Stimulated activated naive CD4-positive, alpha-beta T cell (primary cell): ENCODE measurements around the gene MVD.
"Not testable (repeated sequence)": the region's sequence is repeated elsewhere in the genome, so short reads cannot be mapped to it uniquely, and the experiment has no call there.

ENCODE experiments used
- DNase-seq, 6 experiments: peaks; one replicate each; lab custom pipeline; 2025; lab: John Stamatoyannopoulos, UW

MVD gene

DNA sequence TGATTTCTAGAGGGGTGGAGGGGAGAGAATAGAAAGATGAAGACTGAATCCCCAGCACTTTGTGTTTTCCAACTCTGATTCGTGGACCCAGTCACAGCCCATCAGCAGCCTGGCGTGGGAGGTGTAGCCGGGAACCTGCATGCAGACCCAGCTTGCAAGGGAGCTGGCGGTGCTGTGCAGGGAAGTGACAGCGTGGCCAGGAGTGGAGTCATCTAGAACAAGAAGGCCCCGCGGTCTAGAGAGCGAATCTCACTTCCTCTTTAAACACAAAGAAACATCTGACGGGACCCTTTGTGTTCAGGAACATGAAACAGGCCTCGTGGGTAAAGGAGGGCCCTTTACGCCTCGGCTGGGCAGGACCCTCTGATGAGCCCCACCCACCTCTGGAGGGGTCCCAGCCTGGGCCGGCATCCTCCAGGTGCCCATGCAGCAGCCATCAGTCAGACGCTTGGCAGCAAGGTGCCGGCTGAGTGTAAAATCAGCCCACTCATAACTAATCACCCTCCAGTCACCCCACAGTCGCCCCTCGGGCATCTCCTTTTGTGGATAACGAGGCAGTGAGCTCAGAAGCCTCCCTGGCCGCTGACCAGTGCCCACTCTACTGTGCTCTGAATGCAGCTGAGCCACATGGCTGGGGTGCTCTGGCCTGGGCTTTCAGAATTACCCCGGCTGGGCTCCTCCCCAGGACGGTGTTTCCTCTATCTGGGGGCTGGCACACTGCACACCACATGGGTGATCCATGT, 19.0 kb upstream of the MVD start:
- DNase-seq, result peak in 5 of 6 experiments; percentile 27 to 66 (median 42)

DNA sequence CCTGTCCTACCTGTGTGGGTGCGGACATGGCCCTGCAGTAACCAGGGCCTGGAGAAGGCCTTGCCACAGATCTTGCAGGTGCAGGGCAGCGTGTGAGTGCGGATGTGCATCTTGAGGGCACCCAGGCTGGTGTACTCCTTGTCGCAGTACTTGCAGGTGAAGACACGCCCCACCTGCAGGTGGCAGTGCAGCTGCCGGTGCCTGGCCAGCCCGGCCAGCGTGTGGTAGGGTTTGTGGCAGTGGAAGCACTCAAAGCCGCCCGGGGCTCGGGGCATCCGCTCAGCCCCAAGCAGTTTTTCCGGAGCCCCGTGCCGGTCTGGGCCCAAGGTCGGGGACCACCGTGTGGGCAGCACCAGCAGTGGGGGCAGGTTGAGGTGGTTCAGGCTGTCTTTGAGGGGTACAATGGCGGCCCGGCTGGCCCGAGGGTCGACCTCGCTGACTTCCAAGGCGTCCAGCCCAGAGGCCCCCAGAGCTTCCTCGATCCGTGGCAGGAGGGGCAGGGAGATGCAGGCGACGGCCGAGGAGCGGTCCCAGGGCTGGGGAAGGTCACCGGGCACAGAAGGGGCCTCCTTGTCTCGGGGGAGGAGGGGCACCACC, 18.3 kb upstream of the MVD start:
- peak in 5 of 6 experiments; percentile 17 to 47 (median 39) for DNase-seq

DNA sequence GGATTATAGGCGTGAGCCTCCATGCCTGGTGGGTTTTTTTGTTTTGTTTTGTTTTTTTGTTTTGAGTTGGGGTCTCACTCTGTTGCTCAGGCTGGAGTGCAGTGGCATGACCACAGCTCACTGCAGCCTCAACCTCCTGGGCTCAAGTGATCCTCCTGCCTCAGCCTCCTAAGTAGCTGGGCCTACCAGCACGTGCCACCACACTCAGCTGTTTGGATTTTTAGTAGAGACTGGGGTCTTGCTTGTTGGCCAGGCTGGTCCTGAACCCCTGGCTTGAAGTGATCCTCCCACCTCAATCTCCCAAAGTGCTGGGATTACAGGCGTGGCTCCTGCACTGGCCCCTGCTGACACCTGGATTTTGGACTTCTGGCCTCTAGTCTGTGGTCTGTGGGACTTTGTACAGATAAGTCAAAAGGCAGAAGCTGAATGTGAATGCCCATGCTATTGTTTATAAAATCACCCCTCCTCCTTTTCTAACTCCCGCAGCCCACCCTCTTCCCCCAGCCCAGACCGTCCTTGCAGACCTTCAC, 17.7 kb upstream of the MVD start:
- DNase-seq, result no peak

DNA sequence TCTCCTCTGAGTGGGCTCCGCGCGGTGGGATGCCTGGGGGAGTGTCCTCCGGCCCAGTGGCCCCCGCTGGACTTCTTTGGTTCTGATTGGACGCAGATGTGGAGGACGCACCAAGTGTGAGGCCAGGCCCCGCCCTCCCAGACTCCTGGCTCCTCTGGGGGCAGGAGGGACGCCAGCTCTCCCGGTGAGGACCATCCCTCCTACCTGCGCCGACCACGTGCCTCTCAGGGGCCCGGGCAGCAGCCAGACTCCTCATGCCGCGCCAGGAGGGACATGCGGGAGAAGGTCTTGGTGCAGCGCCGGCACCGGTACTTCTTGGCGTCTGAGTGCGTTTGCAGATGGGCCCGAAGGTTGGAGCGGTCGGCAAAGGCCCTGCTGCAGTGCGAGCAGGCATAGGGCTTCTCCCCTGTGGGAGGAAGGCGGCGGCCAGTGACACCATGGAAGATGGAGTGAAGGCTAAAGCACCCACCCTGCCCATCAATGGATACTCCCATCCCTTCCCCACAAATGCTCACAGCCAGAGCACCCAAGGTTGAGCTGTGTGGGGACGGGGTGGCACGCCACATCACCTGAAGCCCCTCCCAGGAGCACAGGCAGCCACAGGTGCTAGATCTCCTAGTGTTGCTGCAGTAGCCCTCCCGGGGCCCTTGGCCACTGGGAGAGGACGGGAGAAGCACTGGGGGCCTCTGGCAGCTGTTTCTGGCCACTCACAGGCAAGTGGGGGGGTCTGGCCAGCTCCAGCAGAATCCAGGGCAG, 15.5 kb upstream of the MVD start:
- no peak for DNase-seq

DNA sequence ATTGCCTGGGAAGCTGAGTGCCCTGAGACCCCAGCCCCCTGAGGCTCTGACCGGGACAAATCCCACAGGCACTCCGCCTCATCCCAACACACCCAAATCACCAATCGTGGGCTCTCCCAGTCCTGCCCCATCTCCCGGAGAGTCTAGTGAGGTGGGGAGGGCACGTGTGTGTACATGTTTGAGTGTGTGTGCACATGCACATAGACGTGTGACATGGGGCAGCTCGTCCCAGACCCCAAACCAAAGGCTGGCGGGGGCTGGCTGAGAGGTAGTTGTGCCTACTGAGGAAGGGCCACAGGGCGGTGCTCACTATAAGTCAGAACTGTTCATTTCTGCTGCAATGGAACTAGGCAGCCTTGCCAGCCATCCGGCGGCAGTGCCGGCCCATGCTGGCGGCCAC, 14.8 kb upstream of the MVD start:
- DNase-seq, result no peak

DNA sequence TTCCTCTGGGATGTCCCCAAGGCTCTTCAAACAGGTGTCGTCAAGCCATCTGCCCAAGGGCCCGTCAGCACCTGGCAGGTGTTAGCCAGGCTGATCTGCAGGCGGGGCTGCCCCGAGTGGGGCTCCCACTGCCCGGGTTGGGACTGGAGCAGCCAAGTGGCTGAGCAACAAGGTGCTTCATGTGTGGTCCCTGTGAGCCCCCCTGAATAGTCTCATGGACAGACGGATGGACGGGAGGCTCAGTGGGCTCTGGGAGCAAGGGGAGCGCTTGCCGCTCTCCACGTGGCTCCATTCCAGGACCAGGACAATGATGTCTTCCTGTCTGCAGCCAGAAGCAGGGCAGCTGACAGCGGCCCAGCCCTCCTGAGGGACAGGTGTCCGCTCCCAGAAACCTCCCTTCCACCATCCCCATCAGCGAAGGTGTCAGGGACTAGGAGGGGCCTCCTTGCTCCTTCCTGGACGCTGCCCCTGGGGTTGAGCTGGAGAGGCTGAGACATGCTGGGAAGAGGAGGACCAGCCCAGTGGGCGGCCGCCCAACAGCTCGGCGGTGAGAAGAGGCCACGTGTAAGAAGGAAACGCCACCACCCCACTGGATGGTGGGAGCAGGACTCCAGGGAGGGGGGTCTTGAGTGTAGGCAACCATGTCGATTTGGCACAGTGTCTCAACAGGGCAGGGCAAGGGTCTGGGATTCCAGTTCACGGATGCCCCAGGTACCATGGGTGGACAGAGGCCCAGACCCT, 13.8 kb upstream of the MVD start:
- no peak for DNase-seq

DNA sequence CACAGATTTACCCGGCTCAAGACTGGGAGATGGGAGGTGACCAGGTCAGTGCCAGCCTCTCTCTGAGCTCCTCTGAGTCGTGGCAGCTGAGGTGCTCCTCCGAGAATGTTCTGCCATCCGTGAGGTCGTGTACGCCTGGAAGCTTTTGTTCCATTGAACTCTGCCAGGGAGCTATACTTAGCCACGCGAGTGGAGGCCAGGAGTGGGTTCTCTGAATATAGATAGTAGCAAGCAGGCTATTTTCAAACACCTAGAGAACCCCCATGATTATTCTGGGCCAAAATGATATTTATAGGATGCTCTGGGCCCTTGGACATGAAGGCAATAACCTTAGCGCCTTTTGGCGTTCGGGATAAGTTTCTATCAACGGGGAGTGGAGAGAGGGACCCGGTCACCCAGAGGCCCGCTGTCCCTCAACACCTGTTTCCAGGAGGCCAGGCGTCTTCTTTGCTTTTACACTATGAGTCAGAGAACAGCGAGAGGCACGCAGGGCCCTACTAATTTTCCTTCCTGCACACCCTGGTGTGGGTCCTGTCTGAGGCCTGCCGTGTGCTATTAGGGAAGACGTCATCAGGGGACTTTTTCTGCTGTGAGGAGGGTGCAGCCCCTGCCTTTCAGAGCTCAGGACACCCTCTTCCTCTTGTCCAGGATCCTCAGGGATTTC, 11.0 kb upstream of the MVD start:
- DNase-seq, result no peak

DNA sequence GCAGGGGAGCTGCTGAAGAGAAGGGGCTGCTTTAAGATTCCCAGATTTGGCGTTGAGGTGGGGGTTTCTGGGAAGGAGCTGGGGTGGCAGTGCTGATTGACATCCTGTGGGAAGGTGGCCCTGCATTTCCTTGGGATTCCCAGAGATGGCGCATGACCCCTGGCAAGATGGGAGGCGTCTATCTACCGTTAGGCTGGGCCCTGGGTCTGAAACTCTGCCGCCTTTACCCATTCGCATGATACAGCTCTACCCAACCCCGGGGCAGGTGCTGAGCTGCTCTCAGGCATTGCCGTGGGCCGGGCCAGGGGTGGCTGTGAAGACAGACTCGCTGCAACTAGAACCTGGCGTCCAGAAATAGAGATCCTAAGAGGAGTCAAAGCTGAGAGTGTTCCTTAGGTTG, 9.9 kb upstream of the MVD start:
- no peak for DNase-seq

DNA sequence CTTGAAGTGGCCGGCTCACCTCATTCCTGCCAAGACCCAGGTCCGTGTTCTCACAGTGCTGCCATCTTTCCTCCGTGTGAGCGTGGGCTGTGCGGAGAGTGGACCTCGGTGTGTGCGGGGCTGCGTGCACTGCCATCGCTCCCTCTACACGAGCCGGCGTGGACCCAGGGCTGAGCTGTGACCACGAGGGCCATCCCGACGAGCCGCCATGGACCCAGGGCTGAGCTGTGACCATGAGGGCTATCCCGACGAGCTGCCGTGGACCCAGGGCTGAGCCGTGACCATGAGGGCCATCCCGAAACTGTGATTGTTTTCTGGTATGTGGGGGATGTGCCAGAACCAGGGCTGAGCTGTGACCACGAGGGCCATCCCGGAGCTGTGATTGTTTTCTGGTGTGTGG, 8.9 kb upstream of the MVD start:
- DNase-seq, result no peak

DNA sequence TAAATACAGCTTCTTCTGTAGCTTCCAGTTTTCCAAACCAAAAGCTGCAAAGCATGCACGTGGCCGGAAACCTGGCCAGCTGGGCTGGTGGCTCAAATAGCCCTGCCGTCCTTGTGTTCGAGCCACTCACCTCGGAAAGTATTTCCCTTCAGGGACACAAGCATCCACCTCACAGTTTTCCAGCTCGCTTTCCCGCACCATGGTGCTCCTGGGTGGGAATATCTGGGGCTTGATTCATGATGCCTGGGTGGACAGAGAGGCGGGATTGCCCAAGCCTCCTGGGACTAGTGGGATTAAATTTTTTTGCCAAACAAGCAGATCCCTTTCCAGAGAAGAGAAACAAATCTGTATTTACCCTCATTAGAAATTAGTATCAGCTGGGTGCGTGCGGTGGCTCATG, 7.1 kb upstream of the MVD start:
- DNase-seq, result no peak

DNA sequence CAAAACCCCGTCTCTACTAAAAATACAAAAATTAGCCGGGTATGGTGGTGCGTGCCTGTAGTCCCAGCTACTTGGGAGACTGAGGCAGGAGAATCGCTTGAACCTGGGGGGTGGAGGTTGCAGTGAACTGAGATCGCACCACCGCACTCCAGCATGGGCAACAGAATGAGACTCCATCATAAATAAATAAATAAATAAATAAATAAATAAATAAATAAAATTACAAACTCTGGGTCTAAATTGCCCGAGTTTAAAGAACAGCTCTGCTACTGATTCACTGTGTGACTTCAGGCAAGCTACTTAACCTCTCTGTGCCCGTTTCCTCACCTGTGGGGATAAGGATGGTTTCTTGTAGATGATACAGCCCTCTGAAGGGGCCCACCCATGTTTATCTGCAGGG, 6.6 kb upstream of the MVD start:
- not testable (repeated sequence) for DNase-seq

DNA sequence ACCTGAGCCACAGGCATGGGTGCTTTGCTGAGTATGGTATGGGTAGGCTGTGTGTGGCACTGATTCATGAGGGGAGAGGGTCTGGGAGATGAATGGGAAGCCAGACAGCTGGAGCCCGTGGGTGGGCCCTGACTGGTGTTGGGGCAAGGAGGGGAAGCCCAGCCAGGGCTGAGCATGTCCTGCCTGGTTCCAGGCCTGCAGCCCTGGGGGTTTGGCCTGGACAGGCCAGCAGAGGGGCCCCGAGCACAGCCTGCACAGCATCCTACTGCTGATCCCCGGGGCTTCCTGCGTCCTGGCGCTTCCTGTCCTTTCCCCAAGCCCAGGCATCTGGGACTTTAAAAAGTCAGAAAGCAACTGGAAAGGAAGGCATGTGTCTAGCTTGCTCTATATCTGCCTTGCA, 4.6 kb upstream of the MVD start:
- no peak for DNase-seq

DNA sequence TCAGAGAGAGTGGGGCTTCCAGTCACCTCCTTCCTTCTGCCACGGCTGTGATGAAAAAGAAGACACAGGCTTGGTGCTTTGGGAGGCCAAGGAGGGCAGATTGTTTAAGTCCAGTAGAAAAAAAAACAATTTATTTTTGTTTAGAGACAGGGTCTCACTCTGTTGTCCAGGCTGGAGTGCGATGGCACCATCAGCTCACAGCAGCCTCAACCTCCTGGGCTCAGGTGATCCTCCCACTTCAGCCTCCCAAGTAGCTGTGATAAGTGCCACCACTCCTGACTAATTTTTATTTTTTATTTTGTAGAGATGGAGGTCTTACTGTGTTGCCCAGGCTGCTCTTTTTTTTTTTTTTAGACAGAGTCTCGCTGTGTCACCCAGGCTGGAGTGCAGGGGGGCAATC, 2.7 kb upstream of the MVD start:
- no peak for DNase-seq

DNA sequence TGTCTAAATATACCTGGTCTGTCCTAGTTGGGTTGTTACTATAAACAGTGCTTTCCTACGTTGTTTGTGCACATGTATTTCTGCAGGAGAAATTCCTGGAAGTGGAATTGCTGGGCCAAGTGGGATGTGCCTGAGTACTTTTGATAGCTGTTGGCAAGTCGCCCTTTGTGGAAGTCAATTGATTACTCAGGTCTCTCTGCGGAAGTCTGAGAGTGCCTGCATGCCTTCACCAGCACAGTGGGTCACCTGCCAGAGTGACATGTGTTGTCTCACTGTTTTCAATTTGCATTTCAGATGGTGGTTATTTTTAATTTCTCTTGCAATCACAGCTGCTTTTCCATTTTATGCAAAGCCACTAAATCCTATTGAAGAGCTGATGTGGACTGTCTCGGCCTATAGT, 2.3 kb upstream of the MVD start:
- DNase-seq, result no peak

DNA sequence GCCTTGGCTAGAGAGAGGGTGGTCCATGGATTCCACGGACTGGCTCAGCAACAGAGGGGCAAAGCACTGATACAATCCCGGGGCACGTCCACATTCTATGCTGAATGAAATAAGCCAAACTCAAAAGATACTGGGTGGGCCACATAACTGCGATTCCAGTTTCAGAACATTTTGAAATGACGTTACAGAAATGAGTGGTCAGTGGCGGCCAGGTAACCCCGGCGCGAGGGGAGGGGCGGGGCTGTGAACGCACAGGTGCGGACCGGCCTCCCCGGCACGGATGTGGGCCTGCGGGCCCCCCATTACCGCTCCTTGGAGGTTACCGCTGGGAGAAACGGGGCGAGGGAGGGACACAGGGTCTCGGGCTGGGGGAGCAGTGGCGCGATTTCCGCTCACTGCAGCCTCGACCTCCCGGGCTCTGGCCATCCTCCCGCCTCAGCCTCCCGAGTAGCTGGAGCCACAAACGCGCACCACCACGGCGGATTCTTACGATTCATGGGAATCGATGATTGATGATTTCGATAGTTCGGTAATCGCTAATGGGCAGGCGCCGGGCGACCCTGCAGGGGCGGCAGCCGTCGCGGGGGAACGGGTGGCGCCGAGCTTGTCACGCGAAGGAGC, 559 bp downstream of the MVD start:
- no peak for DNase-seq

DNA sequence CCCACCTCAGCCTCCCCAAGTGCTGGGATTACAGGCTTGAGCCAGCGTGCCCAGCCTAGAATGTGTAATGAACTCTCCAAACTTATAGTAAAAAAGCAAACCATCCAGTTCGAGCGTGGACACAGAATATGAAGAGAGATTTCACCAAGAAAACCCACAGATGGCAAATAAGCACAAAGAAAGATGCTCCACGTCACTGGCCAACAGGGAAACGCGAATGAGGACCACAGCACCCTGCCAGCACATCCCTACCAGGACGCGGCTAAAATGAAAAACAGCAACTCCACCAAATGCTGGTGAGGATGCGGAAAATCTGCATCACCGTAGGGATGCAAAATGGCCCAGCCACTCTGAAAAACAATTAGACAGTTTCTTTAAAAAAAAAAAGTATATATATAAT, 1.4 kb downstream of the MVD start:
- no peak for DNase-seq

DNA sequence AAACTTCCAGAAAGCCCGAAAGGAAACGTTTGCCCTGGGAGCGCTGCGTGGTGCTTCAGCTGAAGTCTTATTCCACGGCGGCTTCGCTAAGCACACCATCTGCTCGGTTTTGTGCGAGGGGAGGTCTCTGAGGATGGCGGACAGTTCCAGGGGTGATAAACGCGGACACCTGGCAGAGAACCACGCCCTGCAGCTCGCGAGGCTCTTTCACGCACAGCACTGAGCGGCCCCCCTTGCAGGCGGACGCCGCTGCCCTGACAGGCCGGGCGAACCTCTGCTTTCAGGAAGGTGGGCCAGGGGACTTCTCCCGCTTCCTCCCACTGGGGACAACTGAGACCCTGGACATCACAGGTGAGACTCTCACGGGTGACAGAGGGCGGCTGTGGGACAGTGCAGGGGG, 3.7 kb downstream of the MVD start:
- no peak for DNase-seq

DNA sequence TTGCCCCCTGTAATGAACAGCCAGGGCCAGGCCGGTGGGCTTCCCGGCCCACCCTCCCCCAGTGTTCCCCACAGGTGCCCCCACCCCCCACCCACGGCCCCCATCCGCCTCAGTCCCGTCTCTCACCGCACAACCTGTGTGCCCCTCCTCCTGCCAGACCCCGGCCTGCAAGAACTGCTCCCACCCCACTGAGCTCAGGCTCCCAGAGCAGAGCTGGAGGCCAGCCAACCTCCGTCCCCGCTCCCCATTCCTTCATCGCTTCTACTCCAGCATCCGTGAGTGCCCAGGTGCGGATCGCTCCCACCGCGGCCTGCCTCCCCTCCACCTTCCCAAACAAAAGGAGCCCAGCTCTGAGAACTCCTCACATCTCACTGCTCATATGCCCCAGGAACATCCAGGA, 4.2 kb downstream of the MVD start:
- no peak for DNase-seq

DNA sequence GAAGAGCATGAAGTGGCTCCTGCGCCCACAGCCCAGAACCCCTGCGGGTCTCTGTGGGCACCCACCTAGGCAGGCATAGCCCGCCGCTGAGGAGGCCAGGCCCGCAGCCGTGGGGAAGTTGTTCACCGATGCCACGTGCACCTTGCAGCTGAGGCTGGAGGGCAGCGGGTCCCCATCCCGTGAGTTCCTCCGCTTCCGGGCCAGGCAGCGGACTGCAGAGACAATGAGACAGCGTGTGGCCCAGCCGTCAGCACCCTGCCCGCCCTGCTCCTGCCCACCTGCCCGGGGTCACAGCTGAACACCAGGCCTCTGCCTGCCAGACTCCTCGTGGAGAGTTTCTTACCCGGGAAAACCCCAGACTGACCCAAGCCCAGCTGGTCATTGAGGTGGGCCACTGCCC, 5.5 kb downstream of the MVD start:
- no peak for DNase-seq

DNA sequence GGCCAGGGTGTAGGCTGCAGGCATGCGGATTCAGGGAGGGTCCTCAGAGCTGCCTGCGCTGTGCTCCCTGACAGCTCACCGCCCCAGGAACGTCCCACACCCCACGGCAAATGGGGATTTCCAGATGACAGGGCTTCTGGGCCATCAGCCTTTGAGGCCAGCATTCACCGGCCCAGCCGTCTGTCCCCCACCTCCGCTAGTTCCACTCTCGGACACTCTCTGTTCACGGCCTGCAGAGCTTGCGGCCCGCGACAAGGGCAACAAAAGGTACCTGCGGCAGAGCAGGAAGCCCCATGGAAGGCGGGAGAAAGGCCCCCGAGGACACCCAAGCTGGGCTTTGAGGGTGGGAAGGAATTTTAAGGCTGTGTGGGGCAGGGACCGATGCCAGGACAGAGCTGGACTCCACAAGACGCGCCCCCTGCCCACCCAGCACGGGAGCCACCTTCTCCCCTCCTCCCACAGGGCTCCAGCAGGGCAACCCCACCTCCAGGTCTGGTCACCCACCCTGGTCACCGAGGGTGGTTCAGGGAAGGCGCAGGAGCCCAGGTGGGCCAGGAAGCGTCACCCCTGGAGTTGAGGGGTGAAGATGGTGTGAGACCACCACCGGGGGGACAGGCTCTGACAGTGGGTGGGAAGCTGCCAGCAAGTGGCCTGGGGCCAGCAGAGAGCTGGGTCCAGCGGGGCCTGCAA, 6.5 kb downstream of the MVD start:
- DNase-seq, result no peak
